GM15510 (cell line): ENCODE results near the gene KCND3.

Experiments
- POLR2A ChIP-seq: IDR thresholded peaks from 3 replicates; pipeline ENCODE4 v1.6.1; 2011; ENCODE audit warnings: borderline replicate concordance; ENCODE audit not compliant: insufficient read length; ENCODE audit errors: extremely low read depth

The KCND3 gene

GRCh38 chr1:111814642-111815041 lies 174.8 kb downstream of the KCND3 start:
- TF ChIP-seq POLR2A: no peak

GRCh38 chr1:111814305-111814628 lies 175.2 kb downstream of the KCND3 start:
- no peak for TF ChIP-seq POLR2A

- TF ChIP-seq POLR2A: no peak
Measured at GRCh38 chr1:111813440-111814304, 175.8 kb downstream of the KCND3 start.

- TF ChIP-seq POLR2A: no peak
Measured at GRCh38 chr1:111812306-111812705, 177.2 kb downstream of the KCND3 start.

- TF ChIP-seq POLR2A: no peak
Measured at GRCh38 chr1:111811891-111812290, 177.6 kb downstream of the KCND3 start.

- no peak for TF ChIP-seq POLR2A
Measured at GRCh38 chr1:111805251-111805650, 184.2 kb downstream of the KCND3 start.

GRCh38 chr1:111804776-111805175 lies 184.7 kb downstream of the KCND3 start:
- no peak for TF ChIP-seq POLR2A

- TF ChIP-seq POLR2A: no peak
Measured at GRCh38 chr1:111803951-111804350, 185.5 kb downstream of the KCND3 start.

GRCh38 chr1:111802984-111803383 lies 186.5 kb downstream of the KCND3 start:
- TF ChIP-seq POLR2A: no peak

GRCh38 chr1:111802110-111802509 lies 187.4 kb downstream of the KCND3 start:
- TF ChIP-seq POLR2A: no peak

- TF ChIP-seq POLR2A: no peak
Measured at GRCh38 chr1:111801071-111801850, 188.2 kb downstream of the KCND3 start.

GRCh38 chr1:111798580-111798979 lies 190.9 kb downstream of the KCND3 start:
- no peak for TF ChIP-seq POLR2A

GRCh38 chr1:111795401-111795800 lies 194.1 kb downstream of the KCND3 start:
- TF ChIP-seq POLR2A: no peak

GRCh38 chr1:111793923-111794322 lies 195.5 kb downstream of the KCND3 start:
- no peak for TF ChIP-seq POLR2A

- TF ChIP-seq POLR2A: no peak
Measured at GRCh38 chr1:111792249-111792648, 197.2 kb downstream of the KCND3 start.

- no peak for TF ChIP-seq POLR2A
Measured at GRCh38 chr1:111791776-111792175, 197.7 kb downstream of the KCND3 start.
